Measurements from ENCODE around the gene MXD3.

The MXD3 gene

GRCh38 chr5:177302354-177303110 lies 9.2 kb downstream of the MXD3 start:
- peak; percentile 43 for DNase-seq

GRCh38 chr5:177301503-177302165 lies 10.1 kb downstream of the MXD3 start:
- DNase-seq = no peak

DNA sequence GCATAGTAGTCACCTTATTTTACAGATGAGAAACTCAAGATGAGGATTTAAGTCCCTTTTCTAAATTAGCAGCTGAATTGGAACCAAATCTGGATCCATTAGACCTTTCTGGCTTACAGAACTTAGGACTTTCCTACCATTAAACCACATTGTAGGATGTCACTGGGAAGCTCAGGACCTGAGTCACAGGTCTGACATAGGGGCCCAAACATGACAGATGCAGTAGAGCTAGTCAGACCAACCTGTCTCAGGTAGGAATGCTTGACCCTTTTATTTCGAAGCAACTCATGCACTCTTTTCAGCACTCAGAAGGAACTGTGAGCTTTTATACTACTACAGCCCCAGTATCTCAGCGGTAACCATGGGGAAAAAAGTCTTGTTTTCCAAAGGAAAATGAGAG lies 10.7 kb downstream of the MXD3 start:
- DNase-seq = no peak

DNA sequence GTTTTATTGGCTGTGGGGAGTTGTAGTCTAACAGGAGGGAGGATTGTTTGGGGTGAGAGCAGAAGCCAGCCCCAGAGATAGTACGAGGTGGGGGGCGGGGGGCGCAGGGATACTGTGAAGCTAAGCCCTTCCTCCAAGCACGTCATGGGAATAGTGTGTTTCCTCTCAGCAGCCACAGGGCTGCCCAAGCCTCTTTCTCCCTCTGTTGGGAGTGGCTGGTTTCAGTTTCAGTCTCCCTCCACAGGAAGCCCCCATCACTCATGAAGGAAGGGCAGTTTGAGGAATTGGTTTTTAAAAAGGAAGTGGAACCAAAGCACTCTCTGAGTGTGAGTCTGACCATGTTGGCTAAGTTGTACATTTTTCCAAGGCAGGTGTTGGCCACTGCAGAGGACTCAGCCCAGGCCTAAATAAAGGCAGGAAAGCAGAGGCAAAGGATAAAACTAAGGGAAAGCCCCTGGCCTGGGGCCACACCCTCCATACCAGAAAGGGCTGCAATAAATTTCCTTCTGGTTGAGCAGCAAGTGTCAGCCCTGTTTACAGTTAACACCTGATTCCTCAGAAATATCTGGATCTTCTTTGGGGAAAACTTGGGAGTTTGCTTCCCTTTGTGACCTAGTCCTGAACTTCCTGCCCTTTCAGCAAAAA lies 11.3 kb downstream of the MXD3 start:
- DNase-seq = peak; percentile 72

GRCh38 chr5:177299697-177300096 lies 12.0 kb downstream of the MXD3 start:
- no peak for DNase-seq

- DNase-seq = no peak
Observed at GRCh38 chr5:177297922-177298321, 13.8 kb downstream of the MXD3 start.

DNA sequence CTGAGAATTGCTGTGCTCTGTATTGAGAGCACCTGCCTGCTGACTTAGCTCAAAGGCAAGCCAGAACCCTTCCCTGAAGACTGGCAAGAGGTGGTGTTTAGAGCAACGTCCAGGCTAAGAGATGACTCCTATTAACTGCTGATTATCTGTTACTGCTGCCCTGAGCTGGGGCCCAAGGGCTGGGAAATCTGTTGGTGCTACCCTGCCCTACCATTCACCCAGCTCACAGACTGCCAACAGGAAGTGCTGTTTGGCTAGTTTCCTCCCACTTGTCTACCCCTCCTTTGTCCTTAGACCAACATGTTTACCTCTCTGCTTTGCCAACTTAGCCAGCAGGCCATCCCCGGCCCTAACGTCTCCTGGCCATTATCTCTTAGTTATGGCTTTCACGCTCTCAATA lies 15.1 kb downstream of the MXD3 start:
- DNase-seq = no peak

- DNase-seq = no peak
Observed at GRCh38 chr5:177295924-177296323, 15.8 kb downstream of the MXD3 start.

DNA sequence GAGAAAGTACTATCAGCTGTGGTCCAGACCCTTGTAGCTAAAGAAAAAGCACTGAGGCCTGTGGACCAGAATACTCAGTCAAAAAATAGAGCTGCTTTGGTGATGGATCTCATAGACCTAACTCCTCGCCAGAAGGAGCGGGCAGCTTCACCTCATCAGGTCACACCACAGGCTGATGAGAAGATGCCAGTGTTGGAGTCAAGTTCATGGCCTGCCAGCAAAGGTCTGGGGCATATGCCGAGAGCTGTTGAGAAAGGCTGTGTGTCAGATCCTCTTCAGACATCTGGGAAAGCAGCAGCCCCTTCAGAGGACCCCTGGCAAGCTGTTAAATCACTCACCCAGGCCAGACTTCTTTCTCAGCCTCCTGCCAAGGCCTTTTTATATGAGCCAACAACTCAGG lies 17.1 kb downstream of the MXD3 start:
- no peak for DNase-seq

- no peak for DNase-seq
Observed at GRCh38 chr5:177293819-177294581, 17.7 kb downstream of the MXD3 start.

- DNase-seq = no peak
Observed at GRCh38 chr5:177291735-177292134, 20.0 kb downstream of the MXD3 start.

DNA sequence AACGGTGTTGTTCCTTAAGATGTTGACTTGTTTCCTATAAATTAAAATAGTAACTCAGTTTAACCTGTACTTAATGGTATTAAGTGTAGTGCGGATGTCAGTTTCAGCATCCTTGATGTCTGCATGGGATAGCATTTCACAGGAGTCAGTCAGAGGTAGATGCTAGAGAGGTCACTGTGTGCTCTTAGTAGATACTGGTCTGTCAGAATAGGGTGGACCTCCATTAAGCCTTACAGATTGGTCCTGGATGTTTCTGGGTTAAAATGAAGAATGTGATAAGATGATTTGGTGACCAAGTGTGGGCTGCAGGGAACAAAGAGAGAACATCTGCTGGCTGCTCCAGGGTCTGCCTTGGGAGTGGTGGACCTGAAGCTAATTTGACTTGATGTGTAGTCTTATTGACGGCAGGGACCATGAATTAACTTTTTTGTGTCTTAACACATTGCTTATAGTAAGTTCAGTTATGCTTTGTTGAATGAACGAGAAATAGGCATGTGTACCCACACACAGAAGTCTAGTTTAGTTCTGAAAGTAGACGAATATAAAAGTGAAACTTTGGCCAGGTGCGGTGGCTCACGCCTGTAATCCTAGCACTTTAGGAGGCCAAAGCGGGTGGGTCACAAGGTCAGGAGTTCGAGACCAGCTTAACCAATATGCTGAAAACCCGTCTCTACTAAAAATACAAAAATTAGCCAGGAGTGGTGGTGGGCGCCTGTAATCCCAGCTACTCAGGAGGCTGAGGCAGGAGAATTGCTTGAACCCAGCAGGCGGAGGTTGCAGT lies 20.7 kb downstream of the MXD3 start:
- no peak for DNase-seq

DNA sequence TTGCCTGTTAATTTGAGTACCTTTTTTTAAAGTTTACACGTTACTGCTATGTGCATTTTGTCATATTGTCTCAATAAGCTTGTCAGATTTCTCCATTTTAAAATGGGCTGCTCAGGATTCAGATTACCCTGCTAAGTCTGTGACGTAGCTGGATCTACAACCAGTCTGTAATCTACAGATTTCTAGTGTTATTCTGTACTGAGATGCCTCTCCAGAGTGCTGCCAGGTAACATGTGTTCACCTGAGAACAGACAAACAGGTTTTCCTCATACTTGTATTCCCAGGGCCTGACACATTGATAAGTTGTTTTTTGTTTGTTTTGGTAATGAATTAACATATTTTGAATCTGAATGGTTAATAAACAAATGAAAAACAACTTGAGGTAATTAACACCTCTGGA lies 23.5 kb downstream of the MXD3 start:
- DNase-seq = no peak

GRCh38 chr5:177276886-177277285 lies 34.8 kb downstream of the MXD3 start:
- DNase-seq = no peak

- DNase-seq = no peak
Observed at GRCh38 chr5:177275883-177276282, 35.8 kb downstream of the MXD3 start.

DNA sequence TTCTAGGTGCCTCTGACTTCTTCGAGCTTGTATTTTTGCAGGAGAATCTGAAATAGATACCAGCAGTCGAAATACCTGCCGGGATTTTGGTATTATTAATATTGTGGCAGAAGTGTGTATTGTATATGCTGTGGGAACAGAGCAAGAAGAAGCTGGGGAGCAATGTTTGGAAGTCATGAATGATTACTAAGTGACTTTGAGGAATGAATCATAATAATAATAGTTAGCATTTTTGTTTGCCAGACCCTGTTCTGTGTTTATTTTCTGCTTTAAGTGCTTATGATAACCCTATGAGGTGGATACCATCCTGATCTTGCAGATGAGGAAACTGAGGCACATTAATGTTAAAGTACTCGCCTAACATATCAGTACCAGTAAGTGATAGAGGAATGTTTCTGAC lies 40.6 kb downstream of the MXD3 start:
- no peak for DNase-seq

GRCh38 chr5:177270653-177271052 lies 41.0 kb downstream of the MXD3 start:
- DNase-seq = no peak

- no peak for DNase-seq
Observed at GRCh38 chr5:177269976-177270375, 41.7 kb downstream of the MXD3 start.

DNA sequence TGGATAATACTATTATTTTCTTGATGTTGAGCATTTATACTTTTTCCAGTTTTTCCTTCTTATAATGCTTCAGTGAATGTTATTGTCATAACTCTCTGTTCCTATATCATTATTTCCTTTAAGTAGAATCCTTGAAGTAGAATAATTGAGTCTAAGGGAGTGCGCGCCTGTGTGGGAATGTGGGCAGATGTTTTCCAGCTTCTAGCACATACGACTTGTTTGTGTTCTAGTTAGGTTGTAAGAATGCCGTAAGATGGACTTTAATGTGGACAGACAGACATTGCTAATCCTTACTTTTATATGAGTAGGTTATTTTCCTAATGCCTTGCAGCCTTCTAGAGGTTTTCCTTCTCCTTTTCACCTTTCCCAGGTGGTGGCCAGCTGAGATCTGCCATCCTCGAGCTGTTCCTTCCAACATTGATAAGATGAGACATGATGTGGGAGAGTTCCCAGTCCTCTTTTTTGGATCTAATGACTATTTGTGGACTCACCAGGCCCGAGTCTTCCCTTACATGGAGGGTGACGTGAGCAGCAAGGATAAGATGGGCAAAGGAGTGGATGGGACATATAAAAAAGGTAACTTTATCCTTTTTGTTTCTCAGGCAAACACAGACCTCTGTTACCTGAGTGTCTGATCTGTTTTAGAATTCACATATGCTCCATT lies 42.3 kb downstream of the MXD3 start:
- no peak for DNase-seq

DNA sequence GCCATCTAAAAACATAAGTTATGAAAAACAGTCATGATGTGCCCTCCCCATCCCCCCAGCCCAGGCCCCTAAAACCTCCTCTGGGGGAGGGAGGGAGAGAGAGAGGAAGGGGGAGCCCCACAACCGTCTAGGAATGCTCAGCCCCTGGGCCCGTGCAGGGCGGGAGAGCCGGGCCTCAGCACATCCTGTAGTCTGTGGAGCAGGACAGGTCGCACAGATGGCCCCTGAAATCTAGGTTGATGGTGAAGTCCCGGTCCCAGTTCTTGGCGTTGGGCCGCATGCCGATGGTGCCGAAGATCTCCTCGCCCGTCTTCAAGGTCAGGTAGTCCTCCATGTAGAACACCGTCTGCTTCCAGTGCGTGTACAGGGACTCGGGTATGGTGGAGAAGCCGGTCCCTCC lies 46.3 kb downstream of the MXD3 start:
- no peak for DNase-seq

DNA sequence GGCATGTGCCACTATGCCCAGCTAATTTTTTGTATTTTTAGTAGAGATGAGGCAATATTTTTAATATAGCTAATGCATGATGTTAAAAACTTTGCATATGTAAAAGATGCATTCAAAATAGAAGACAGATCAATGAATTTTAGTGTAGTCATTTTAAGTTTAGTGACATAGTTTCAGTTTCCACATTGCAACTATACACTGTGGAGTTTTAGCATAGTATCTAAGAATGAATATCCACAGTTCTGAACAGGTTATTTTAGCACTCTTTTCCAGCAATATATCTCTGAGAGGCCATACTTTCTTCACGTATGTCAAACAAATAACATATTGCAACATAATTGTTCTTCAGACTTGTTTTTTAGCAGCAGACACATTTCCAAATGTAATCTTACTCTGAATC lies 47.5 kb downstream of the MXD3 start:
- DNase-seq = no peak

- DNase-seq = no peak
Observed at GRCh38 chr5:177261510-177261909, 50.2 kb downstream of the MXD3 start.
